B cell (primary cell): ENCODE data around the gene PPT1. TPM values are rescaled to one million over a fixed set of nuclear protein-coding genes. Genes with fewer than 3 reads are reported as not detected.

ENCODE experiments used
- ATAC-seq: fragments of 200-7000 bp; cut with Tn5 transposase; one replicate; pipeline ENCODE4 v1.10.0; 2021; ENCODE audit warnings: low read depth, mild to moderate bottlenecking, moderate number of reproducible peaks, moderate library complexity
- CTCF ChIA-PET: fragments of 350-600 bp; sonication (Branson Sonifier 250); formaldehyde crosslinking; loops from one replicate; lab custom pipeline; 2021; ENCODE audit warnings: antibody characterized with exemption, inconsistent platforms; lab: Charles Lee
- POLR2A ChIA-PET: fragments of 350-600 bp; sonication (Branson Sonifier 250); formaldehyde crosslinking; loops from one replicate; lab custom pipeline; 2021; ENCODE audit warnings: antibody characterized with exemption; lab: Charles Lee
- DNase-seq: peaks from one replicate; pipeline ENCODE4 v3.0.0; 2013
- H2AFZ ChIP-seq: 2 replicates; pipeline ENCODE4 v1.6.1; 2012; ENCODE audit warnings: mild to moderate bottlenecking, low read depth, low read length; ENCODE audit not compliant: insufficient read depth, poor library complexity, severe bottlenecking
- H3K27ac ChIP-seq, 2 donors: 1 replicate in 1 of 2; 2 replicates in 1 of 2; pipeline ENCODE4 v1.5.1; 2012 to 2013; ENCODE audit warnings: low read length in 2 of 2, mild to moderate bottlenecking in 2 of 2, moderate library complexity in 1 of 2
- H3K27me3 ChIP-seq, 4 experiments: fragments of 200-600 bp in 1 of 4; sonication (generic) in 1 of 4; replicated peaks in 1 of 4; 1 replicate in 2 of 4; 2 replicates in 2 of 4; pipeline versions ENCODE4 v1.6.1 to v1.7.0; 2013 to 2016; ENCODE audit warnings: low read length in 3 of 4, mild to moderate bottlenecking in 2 of 4, mixed read lengths in 1 of 4, moderate library complexity in 1 of 4; ENCODE audit not compliant: insufficient read depth in 4 of 4, control insufficient read depth in 3 of 4; ENCODE audit errors: control extremely low read depth in 1 of 4
- H3K36me3 ChIP-seq, 2 experiments: replicated peaks in 1 of 2; 1 replicate in 1 of 2; 2 replicates in 1 of 2; pipeline versions ENCODE4 v1.6.1 to v1.7.1; 2013; ENCODE audit warnings: low read length in 1 of 2; ENCODE audit not compliant: insufficient read depth in 2 of 2, control insufficient read depth in 1 of 2; ENCODE audit errors: control extremely low read depth in 1 of 2, extremely low read depth in 1 of 2
- H3K4me1 ChIP-seq, 2 donors: fragments of 200-600 bp in 1 of 2; sonication (generic) in 1 of 2; 1 replicate in 1 of 2; 2 replicates in 1 of 2; pipeline versions ENCODE4 v1.5.1 to v1.6.1; 2013 to 2017; ENCODE audit warnings: low read length in 2 of 2; ENCODE audit not compliant: control insufficient read depth in 2 of 2, insufficient read depth in 2 of 2
- H3K4me2 ChIP-seq: replicated peaks from 2 replicates; pipeline ENCODE3; 2012; ENCODE audit warnings: mild to moderate bottlenecking, low read depth, low read length; ENCODE audit not compliant: poor library complexity, severe bottlenecking
- H3K4me3 ChIP-seq, 5 experiments: fragments of 200-600 bp in 1 of 5; sonication (generic) in 1 of 5; 1 replicate in 3 of 5; 2 replicates in 2 of 5; pipeline versions ENCODE4 v1.5.1 to v1.7.0; 2011 to 2016; ENCODE audit warnings: low read length in 4 of 5, mild to moderate bottlenecking in 4 of 5, low read depth in 2 of 5, control low read depth in 1 of 5, moderate library complexity in 1 of 5; ENCODE audit not compliant: insufficient read depth in 1 of 5; ENCODE audit errors: control extremely low read depth in 1 of 5, extremely low read depth in 1 of 5
- H3K79me2 ChIP-seq: fragments of 200-600 bp; sonication (generic); one replicate; pipeline ENCODE4 v1.6.0; 2016; ENCODE audit warnings: low read length; ENCODE audit not compliant: control insufficient read depth, insufficient read depth
- H3K9ac ChIP-seq: fragments of 200-600 bp; sonication (generic); 2 replicates; pipeline ENCODE4 v1.6.1; 2017; ENCODE audit warnings: mild to moderate bottlenecking, low read length, moderate library complexity
- H3K9me3 ChIP-seq, 3 donors: one replicate each; pipeline versions ENCODE4 v1.6.1 to v1.7.1; 2013; ENCODE audit warnings: low read length in 2 of 3; ENCODE audit not compliant: control insufficient read depth in 2 of 3, insufficient read depth in 1 of 3; ENCODE audit errors: control extremely low read depth in 1 of 3
- H4K20me1 ChIP-seq: 2 replicates; pipeline ENCODE4 v1.6.0; 2012; ENCODE audit warnings: mild to moderate bottlenecking, low read length; ENCODE audit not compliant: insufficient read depth, control insufficient read depth, poor library complexity, severe bottlenecking
- H3K27ac Mint-ChIP-seq: one replicate; pipeline ENCODE4 v1.8.0; 2021; ENCODE audit warnings: mixed read lengths
- H3K27me3 Mint-ChIP-seq: one replicate; pipeline ENCODE4 v1.8.0; 2021; ENCODE audit warnings: mixed read lengths
- H3K4me1 Mint-ChIP-seq: one replicate; pipeline ENCODE4 v1.8.0; 2021; ENCODE audit warnings: mixed read lengths
- H3K4me3 Mint-ChIP-seq: one replicate; pipeline ENCODE4 v1.8.0; 2021; ENCODE audit warnings: mixed read lengths
- H3K9me3 Mint-ChIP-seq: one replicate; pipeline ENCODE4 v1.8.0; 2022; ENCODE audit warnings: mixed read lengths; ENCODE audit not compliant: insufficient read depth
- CTCF ChIP-seq: fragments of 200-600 bp; IDR thresholded peaks from one replicate; pipeline ENCODE4 v1.8.0; 2022; ENCODE audit warnings: antibody characterized with exemption, mild to moderate bottlenecking
- EZH2 ChIP-seq: IDR thresholded peaks from 2 replicates; pipeline ENCODE4 v1.6.1; 2012; ENCODE audit warnings: borderline replicate concordance, low read depth, mild to moderate bottlenecking, moderate library complexity, low read length; ENCODE audit not compliant: insufficient read depth, poor library complexity, severe bottlenecking
- WGBS: methylation state at CpG from one replicate; pipeline ENCODE4 v1.1.5; 2013; ENCODE audit warnings: missing lambda C conversion rate; ENCODE audit not compliant: insufficient coverage; 5-methylcytosine and 5-hydroxymethylcytosine counted together
- intact Hi-C: fragments of 100-400 bp; cut with micrococcal nuclease; formaldehyde crosslinking; loops from one replicate; pipeline ENCODE4 v1.10.0; 2022
- polyA plus RNA-seq: library from polyadenylated mRNA; depleted of rRNA; stranded (reverse); fragments of >200 nt; gene quantifications from 2 replicates; pipeline ENCODE4 v1.2.3, GENCODE V29; 2012
- total RNA-seq, 2 donors: library from RNA; stranded (reverse); fragments of 120-200 nt in 1 of 2; gene quantifications; 1 replicate in 1 of 2; 2 replicates in 1 of 2; pipeline versions ENCODE4 v1.2.3 to v1.2.4, GENCODE V29; 2013 to 2022

The PPT1 gene
- total and polyA plus RNA-seq, 2 donors (not counting 1 experiment from before 2014, with no cell fraction given): 10.4 to 38.2 TPM

- Histone ChIP-seq H3K79me2 (peaks cover 27% of the 10 kb centered on the region), H3K4me1 (peaks cover 14 to 20% of the 10 kb centered on the region in 2 donors), H3K9ac (no peak overlapping the region), H3K4me2 (no peak overlapping the region), H3K4me3 (no peak overlapping the region), H3K9me3 (no peaks in the 10 kb centered on the region), H3K36me3 (peaks cover 1 to 10% of the 10 kb centered on the region in 2 experiments), H3K27ac (no peak overlapping the region), H3K27me3 (no peaks in the 10 kb centered on the region), H2AFZ (no peak overlapping the region), H4K20me1 (no peaks in the 10 kb centered on the region)
- DNase-seq: no peak
- ChIA-PET CTCF (no interaction called here), POLR2A (no interaction called here)
- TF ChIP-seq EZH2 (no peak), CTCF (no peak)
- Mint-ChIP-seq H3K27ac (no peak overlapping the region), H3K27me3 (peaks cover 9% of the 10 kb centered on the region), H3K4me1 (peaks cover 19% of the 10 kb centered on the region), H3K9me3 (no peaks in the 10 kb centered on the region), H3K4me3 (peak overlapping the region; percentile 9)
- WGBS: 96% methylated on average over 3 of the region's 3 CpGs
- ATAC-seq: no peak
- intact Hi-C loops: loop anchor here (2.0 kb wide), 3 partner anchors 31 to 65 kb away; partner anchors contain the start of genes CAP1 and RLF
Observed at GRCh38 chr1:40095806-40096205, 1.2 kb downstream of the PPT1 start.

GRCh38 chr1:40094466-40095110 is 2.5 kb downstream of the PPT1 start:
- Histone ChIP-seq H3K4me2 (no peak overlapping the region), H3K4me1 (peaks cover 14 to 20% of the 10 kb centered on the region in 2 donors), H3K9me3 (no peaks in the 10 kb centered on the region), H3K9ac (no peak overlapping the region), H4K20me1 (no peaks in the 10 kb centered on the region), H3K36me3 (peaks cover 4 to 14% of the 10 kb centered on the region in 2 experiments), H3K4me3 (no peak overlapping the region), H3K79me2 (peaks cover 27% of the 10 kb centered on the region), H3K27me3 (no peaks in the 10 kb centered on the region), H3K27ac (no peak overlapping the region), H2AFZ (no peak overlapping the region)
- intact Hi-C loops: no loop called here
- Mint-ChIP-seq H3K27ac (no peak overlapping the region), H3K27me3 (peaks cover 2% of the 10 kb centered on the region), H3K4me3 (no peak overlapping the region), H3K4me1 (peaks cover 19% of the 10 kb centered on the region), H3K9me3 (no peaks in the 10 kb centered on the region)
- ChIA-PET CTCF (no interaction called here), POLR2A (no interaction called here)
- DNase-seq (no peak), ATAC-seq (no peak)
- 93% methylated on average over 3 of the region's 4 CpGs for WGBS
- TF ChIP-seq CTCF (no peak), EZH2 (no peak)
